K562 (cell line): ENCODE data around the gene SBNO1.

Source experiments
- BDP1 ChIP-seq: IDR thresholded peaks from 3 replicates; pipeline ENCODE4 v1.6.1; 2011; ENCODE audit not compliant: insufficient read length, insufficient read depth
- HIVEP1 ChIP-seq: fragments of 250-450 bp; sonication (Bioruptor Pico); IDR thresholded peaks from 2 replicates; pipeline ENCODE4 v1.4.0; 2020; ENCODE audit warnings: mild to moderate bottlenecking
- MBD2 ChIP-seq: sonication (generic); IDR thresholded peaks from 2 replicates; pipeline ENCODE4 v1.6.1; 2016; ENCODE audit warnings: low read depth, borderline replicate concordance
- POLR2A ChIP-seq: fragments of 450-650 bp; conservative IDR thresholded peaks from 2 replicates; pipeline ENCODE4 v1.6.1; 2016
- POLR2AphosphoS5 ChIP-seq: IDR thresholded peaks from 2 replicates; pipeline ENCODE4 v1.6.1; 2011; ENCODE audit warnings: mild to moderate bottlenecking, low read depth, low read length, moderate library complexity; ENCODE audit not compliant: control insufficient read depth, insufficient read depth
- SMAD3 ChIP-seq: fragments of 450-650 bp; formaldehyde crosslinking; conservative IDR thresholded peaks from 2 replicates; pipeline ENCODE4 v1.4.0; 2020; ENCODE audit warnings: mild to moderate bottlenecking
- SMAD4 ChIP-seq: fragments of 250-450 bp; sonication (Bioruptor Pico); conservative IDR thresholded peaks from 2 replicates; pipeline ENCODE4 v1.8.0; 2021; ENCODE audit warnings: inconsistent platforms, mild to moderate bottlenecking, moderate library complexity
- TARDBP ChIP-seq: fragments of 450-650 bp; IDR thresholded peaks from 2 replicates; pipeline ENCODE4 v1.6.1; 2016
- TF ChIP-seq, protein P1 (sequence below): sonication (generic); formaldehyde crosslinking; IDR thresholded peaks from 2 replicates; pipeline ENCODE4 v1.5.0; 2020; ENCODE audit warnings: missing genetic modification reagents
- TF ChIP-seq, protein P2 (sequence below): sonication (generic); formaldehyde crosslinking; IDR thresholded peaks from 2 replicates; pipeline ENCODE4 v1.9.0; 2022; ENCODE audit warnings: mild to moderate bottlenecking, missing genetic modification reagents
- TF ChIP-seq, protein P3 (sequence below), 3 experiments: fragments of 200-800 bp in 1 of 3; fragments of 250-450 bp in 1 of 3; fragments of 450-650 bp in 1 of 3; sonication (Bioruptor Pico) in 1 of 3; sonication (Bioruptor generic) in 1 of 3; formaldehyde crosslinking in 1 of 3; IDR thresholded peaks; 2 replicates each; pipeline versions ENCODE4 v1.6.1 to v1.8.0; 2016 to 2022; ENCODE audit warnings: mild to moderate bottlenecking in 2 of 3, missing genetic modification characterization in 2 of 3, missing compliant biosample characterization in 1 of 3, moderate library complexity in 1 of 3

DNA sequence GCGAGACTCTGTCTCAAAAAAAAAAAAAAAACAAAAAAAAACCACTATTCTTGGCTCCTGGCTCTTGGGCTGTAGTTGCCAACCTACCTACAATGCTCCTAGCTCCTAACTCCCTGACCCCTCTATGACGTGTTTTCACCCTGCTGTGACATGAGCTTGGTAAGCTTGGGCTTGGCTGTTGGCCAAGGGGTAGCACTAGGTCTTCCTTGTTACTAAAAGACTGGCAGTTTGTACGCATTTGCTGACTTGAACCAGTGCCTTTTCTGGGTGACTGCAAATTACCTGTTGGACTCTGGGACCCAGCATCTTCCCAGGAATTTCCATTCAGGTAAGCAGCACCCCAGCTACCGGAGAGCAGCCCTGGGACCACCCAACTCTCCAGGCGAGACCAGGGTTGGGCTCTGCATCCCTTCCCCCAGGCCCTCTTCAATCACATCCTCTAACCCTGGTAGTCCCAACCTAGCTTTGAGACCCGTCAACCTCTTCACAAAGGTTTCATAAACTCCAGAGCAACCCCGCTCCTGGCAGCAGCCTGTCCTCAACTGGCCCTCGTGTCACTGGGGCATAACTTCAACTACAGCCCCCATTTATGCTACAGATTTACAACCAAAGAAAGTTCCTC lies 101.3 kb downstream of the SBNO1 start:
- TF ChIP-seq, protein P1, sequence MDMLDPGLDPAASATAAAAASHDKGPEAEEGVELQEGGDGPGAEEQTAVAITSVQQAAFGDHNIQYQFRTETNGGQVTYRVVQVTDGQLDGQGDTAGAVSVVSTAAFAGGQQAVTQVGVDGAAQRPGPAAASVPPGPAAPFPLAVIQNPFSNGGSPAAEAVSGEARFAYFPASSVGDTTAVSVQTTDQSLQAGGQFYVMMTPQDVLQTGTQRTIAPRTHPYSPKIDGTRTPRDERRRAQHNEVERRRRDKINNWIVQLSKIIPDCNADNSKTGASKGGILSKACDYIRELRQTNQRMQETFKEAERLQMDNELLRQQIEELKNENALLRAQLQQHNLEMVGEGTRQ (CRISPR knock-in tag), result no peak
- TF ChIP-seq HIVEP1 (CRISPR knock-in tag) (no peak), POLR2AphosphoS5 (no peak), POLR2A (no peak), SMAD3 (CRISPR knock-in tag) (no peak), SMAD4 (CRISPR knock-in tag) (no peak), TARDBP (no peak), MBD2 (no peak), BDP1 (no peak)
- TF ChIP-seq, protein P2, sequence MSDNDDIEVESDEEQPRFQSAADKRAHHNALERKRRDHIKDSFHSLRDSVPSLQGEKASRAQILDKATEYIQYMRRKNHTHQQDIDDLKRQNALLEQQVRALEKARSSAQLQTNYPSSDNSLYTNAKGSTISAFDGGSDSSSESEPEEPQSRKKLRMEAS (CRISPR knock-in tag), result no peak
- TF ChIP-seq, protein P3, sequence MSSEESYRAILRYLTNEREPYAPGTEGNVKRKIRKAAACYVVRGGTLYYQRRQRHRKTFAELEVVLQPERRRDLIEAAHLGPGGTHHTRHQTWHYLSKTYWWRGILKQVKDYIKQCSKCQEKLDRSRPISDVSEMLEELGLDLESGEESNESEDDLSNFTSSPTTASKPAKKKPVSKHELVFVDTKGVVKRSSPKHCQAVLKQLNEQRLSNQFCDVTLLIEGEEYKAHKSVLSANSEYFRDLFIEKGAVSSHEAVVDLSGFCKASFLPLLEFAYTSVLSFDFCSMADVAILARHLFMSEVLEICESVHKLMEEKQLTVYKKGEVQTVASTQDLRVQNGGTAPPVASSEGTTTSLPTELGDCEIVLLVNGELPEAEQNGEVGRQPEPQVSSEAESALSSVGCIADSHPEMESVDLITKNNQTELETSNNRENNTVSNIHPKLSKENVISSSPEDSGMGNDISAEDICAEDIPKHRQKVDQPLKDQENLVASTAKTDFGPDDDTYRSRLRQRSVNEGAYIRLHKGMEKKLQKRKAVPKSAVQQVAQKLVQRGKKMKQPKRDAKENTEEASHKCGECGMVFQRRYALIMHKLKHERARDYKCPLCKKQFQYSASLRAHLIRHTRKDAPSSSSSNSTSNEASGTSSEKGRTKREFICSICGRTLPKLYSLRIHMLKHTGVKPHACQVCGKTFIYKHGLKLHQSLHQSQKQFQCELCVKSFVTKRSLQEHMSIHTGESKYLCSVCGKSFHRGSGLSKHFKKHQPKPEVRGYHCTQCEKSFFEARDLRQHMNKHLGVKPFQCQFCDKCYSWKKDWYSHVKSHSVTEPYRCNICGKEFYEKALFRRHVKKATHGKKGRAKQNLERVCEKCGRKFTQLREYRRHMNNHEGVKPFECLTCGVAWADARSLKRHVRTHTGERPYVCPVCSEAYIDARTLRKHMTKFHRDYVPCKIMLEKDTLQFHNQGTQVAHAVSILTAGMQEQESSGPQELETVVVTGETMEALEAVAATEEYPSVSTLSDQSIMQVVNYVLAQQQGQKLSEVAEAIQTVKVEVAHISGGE (CRISPR knock-in tag; IDR thresholded peaks at IDR 0.05), result no peak
